HepG2 (cell line): ENCODE results near the gene AXDND1. TPM values are rescaled to one million over a fixed set of nuclear protein-coding genes. Genes with fewer than 3 reads are reported as not detected.

Experiments
- ATAC-seq: fragments of 200-7000 bp; cut with Tn5 transposase; 3 replicates; pipeline ENCODE4 v1.9.1; 2020; ENCODE audit warnings: mild to moderate bottlenecking, moderate library complexity
- BruUV-seq: library from RNA; stranded (reverse); fragments of 400-500 nt; replicated peaks from 2 replicates; lab custom pipeline; 2021; lab: Mats Ljungman, UMichigan
- CTCF ChIA-PET: fragments of 300-600 bp; formaldehyde crosslinking; extraction: SDS; loops from one replicate; lab custom pipeline; 2021; ENCODE audit warnings: low total read pairs, inconsistent platforms, low intra/inter-chr PET ratio; lab: Yijun Ruan, JAX
- POLR2A ChIA-PET: fragments of 350-600 bp; sonication (Branson Sonifier 250); formaldehyde crosslinking; loops from one replicate; lab custom pipeline; 2020; ENCODE audit warnings: antibody characterized with exemption, inconsistent platforms; lab: Yijun Ruan, JAX
- DNase-seq: peaks from one replicate; pipeline ENCODE4 v3.0.0-alpha.2; 2015; ENCODE audit warnings: low spot score
- FAIRE-seq: peaks from 3 replicates; lab custom pipeline; 2011; peaks lifted over from hg19 to GRCh38; lab: Jason Lieb, UNC
- H2AFZ ChIP-seq: one replicate; pipeline ENCODE4 v1.6.1; 2011; ENCODE audit warnings: low read length, inconsistent platforms
- H3K27ac ChIP-seq: fragments of 300-600 bp; 3 replicates; pipeline ENCODE4 v1.8.0; 2011; ENCODE audit warnings: mixed run types, mild to moderate bottlenecking, mixed read lengths, low read length, inconsistent platforms; ENCODE audit not compliant: insufficient read depth; ENCODE audit errors: extremely low read length
- H3K27me3 ChIP-seq, 2 experiments: fragments of 200-600 bp in 1 of 2; 2 replicates in 1 of 2; 3 replicates in 1 of 2; pipeline versions ENCODE4 v1.6.0 to v1.8.0; 2011; ENCODE audit warnings: low read length in 2 of 2, mild to moderate bottlenecking in 2 of 2, moderate library complexity in 2 of 2, inconsistent platforms in 1 of 2; ENCODE audit not compliant: insufficient read depth in 2 of 2, control insufficient read depth in 1 of 2
- H3K36me3 ChIP-seq, 2 experiments: fragments of 200-600 bp in 1 of 2; replicated peaks in 1 of 2; 2 replicates in 1 of 2; 3 replicates in 1 of 2; pipeline versions ENCODE4 v1.5.1 to v1.8.0; 2011; ENCODE audit warnings: low read length in 2 of 2, inconsistent platforms in 1 of 2; ENCODE audit not compliant: insufficient read depth in 2 of 2, control insufficient read depth in 1 of 2
- H3K4me1 ChIP-seq: 2 replicates; pipeline ENCODE4 v1.5.1; 2012; ENCODE audit warnings: low read length, inconsistent platforms; ENCODE audit not compliant: insufficient read depth
- H3K4me2 ChIP-seq: 2 replicates; pipeline ENCODE4 v1.6.0; 2011; ENCODE audit warnings: low read depth, low read length, inconsistent platforms
- H3K4me3 ChIP-seq, 3 experiments: fragments of 200-600 bp in 1 of 3; sonication (generic), shearing (Covaris generic) in 1 of 3; replicated peaks in 1 of 3; 2 replicates each; pipeline ENCODE4 v1.5.1; 2011 to 2016; ENCODE audit warnings: low read length in 3 of 3, inconsistent platforms in 2 of 3, low read depth in 2 of 3, mild to moderate bottlenecking in 2 of 3, control low read depth in 1 of 3, mixed read lengths in 1 of 3; ENCODE audit not compliant: insufficient read depth in 1 of 3
- H3K79me2 ChIP-seq: one replicate; pipeline ENCODE4 v1.6.1; 2011; ENCODE audit warnings: low read length, inconsistent platforms; ENCODE audit not compliant: insufficient read depth
- H3K9ac ChIP-seq: 2 replicates; pipeline ENCODE4 v1.6.0; 2011; ENCODE audit warnings: mild to moderate bottlenecking, low read depth, low read length, inconsistent platforms; ENCODE audit not compliant: insufficient read depth
- H3K9me3 ChIP-seq: 2 replicates; pipeline ENCODE4 v1.5.1; 2012; ENCODE audit warnings: mild to moderate bottlenecking, low read length
- H4K20me1 ChIP-seq: 2 replicates; pipeline ENCODE4 v1.6.0; 2011; ENCODE audit warnings: inconsistent platforms, mild to moderate bottlenecking, low read length, moderate library complexity; ENCODE audit not compliant: insufficient read depth
- CEBPB ChIP-seq: IDR thresholded peaks from 2 replicates; pipeline ENCODE4 v1.6.1; 2011; ENCODE audit warnings: low read depth, low read length, improper control_type of control experiment, borderline replicate concordance
- CHD2 ChIP-seq: IDR thresholded peaks from 2 replicates; pipeline ENCODE4 v1.6.1; 2011; ENCODE audit warnings: low read depth, low read length, improper control_type of control experiment
- SAP130 ChIP-seq: IDR thresholded peaks from 2 replicates; pipeline ENCODE4 v1.6.1; 2016; ENCODE audit warnings: low read depth
- SOX13 ChIP-seq, 3 experiments: fragments of 450-650 bp in 1 of 3; sonication (generic) in 1 of 3; formaldehyde crosslinking in 1 of 3; IDR thresholded peaks in 2 of 3; conservative IDR thresholded peaks in 1 of 3; 2 replicates each; pipeline versions ENCODE4 v1.5.0 to v1.6.1; 2016 to 2020; ENCODE audit warnings: antibody characterized with exemption in 1 of 3, mild to moderate bottlenecking in 1 of 3, missing compliant biosample characterization in 1 of 3, missing genetic modification reagents in 1 of 3, moderate library complexity in 1 of 3
- SP4 ChIP-seq: sonication (generic); formaldehyde crosslinking; IDR thresholded peaks from 2 replicates; pipeline ENCODE4 v1.8.1; 2023; ENCODE audit warnings: mild to moderate bottlenecking, missing genetic modification reagents
- ZNF253 ChIP-seq: sonication (generic); formaldehyde crosslinking; IDR thresholded peaks from 2 replicates; pipeline ENCODE4 v1.8.0; 2022; ENCODE audit warnings: mild to moderate bottlenecking, missing genetic modification reagents, borderline replicate concordance
- ZNF431 ChIP-seq: sonication (generic); formaldehyde crosslinking; IDR thresholded peaks from 2 replicates; pipeline ENCODE4 v1.9.0; 2022; ENCODE audit warnings: missing genetic modification reagents, low read depth, mild to moderate bottlenecking, borderline replicate concordance
- ZNF468 ChIP-seq: sonication (generic); formaldehyde crosslinking; IDR thresholded peaks from 2 replicates; pipeline ENCODE4 v1.8.0; 2022; ENCODE audit warnings: mild to moderate bottlenecking, moderate library complexity, missing genetic modification reagents
- ZNF674 ChIP-seq: sonication (generic); formaldehyde crosslinking; IDR thresholded peaks from 2 replicates; pipeline ENCODE4 v1.5.0; 2020; ENCODE audit warnings: low read depth, mild to moderate bottlenecking, missing genetic modification reagents
- ZSCAN12 ChIP-seq: sonication (generic); formaldehyde crosslinking; IDR thresholded peaks from 2 replicates; pipeline ENCODE4 v1.9.0; 2021; ENCODE audit warnings: mild to moderate bottlenecking, missing genetic modification reagents
- ZSCAN25 ChIP-seq: sonication (generic); formaldehyde crosslinking; IDR thresholded peaks from 2 replicates; pipeline ENCODE4 v1.8.0; 2022; ENCODE audit warnings: mild to moderate bottlenecking, missing genetic modification reagents
- WGBS: methylation state at CpG from one replicate; pipeline ENCODE4 v1.1.6; 2017; ENCODE audit warnings: low lambda C conversion rate; 5-methylcytosine and 5-hydroxymethylcytosine counted together
- in situ Hi-C: cut with HindIII; loops from 2 replicates; pipeline ENCODE4 v1.10.0; 2017; ENCODE audit warnings: low pct_unique_long_range_greater_than_20kb; ENCODE audit not compliant: extremely low pct_ligation_motif_present
- intact Hi-C: fragments of 100-400 bp; cut with micrococcal nuclease; formaldehyde crosslinking; loops from one replicate; pipeline ENCODE4 v1.10.0; 2022; ENCODE audit not compliant: unreplicated experiment
- polyA plus RNA-seq, 8 experiments: library from polyadenylated mRNA; depleted of rRNA in 3 of 8; stranded (reverse) in 7 of 8; unstranded in 1 of 8; fragments of >200 nt; fragmentation: Illumina TruSeq in 4 of 8; extraction: Trizol in 4 of 8; gene quantifications; 2 replicates each; pipeline versions ENCODE4 v1.2.1 to v1.2.3, GENCODE V29; 2011 to 2016; ENCODE audit warnings: low read depth in 4 of 8, missing spikeins in 1 of 8, mixed read lengths in 1 of 8; ENCODE audit not compliant: insufficient read depth in 1 of 8
- total RNA-seq, 5 experiments: library from RNA; depleted of rRNA; stranded (reverse); fragments of >200 nt; fragmentation: Illumina TruSeq; extraction: Trizol; gene quantifications; 2 replicates each; pipeline ENCODE4 v1.2.3, GENCODE V29; 2016; ENCODE audit warnings: low read depth in 1 of 5
- TF ChIP-seq, protein P1 (sequence below): sonication (generic); formaldehyde crosslinking; IDR thresholded peaks from 2 replicates; pipeline ENCODE4 v1.4.0; 2020; ENCODE audit warnings: mild to moderate bottlenecking, missing genetic modification reagents, borderline replicate concordance
- TF ChIP-seq, protein P2 (sequence below): sonication (generic); formaldehyde crosslinking; IDR thresholded peaks from 2 replicates; pipeline ENCODE4 v1.8.0; 2022; ENCODE audit warnings: missing genetic modification reagents, mild to moderate bottlenecking, borderline replicate concordance

AXDND1 gene
- total and polyA plus RNA-seq, 2 of the 13 experiments (the other 11 are each of a cell fraction or from before 2014, with no cell fraction given), result 0.15 to 0.40 TPM

DNA sequence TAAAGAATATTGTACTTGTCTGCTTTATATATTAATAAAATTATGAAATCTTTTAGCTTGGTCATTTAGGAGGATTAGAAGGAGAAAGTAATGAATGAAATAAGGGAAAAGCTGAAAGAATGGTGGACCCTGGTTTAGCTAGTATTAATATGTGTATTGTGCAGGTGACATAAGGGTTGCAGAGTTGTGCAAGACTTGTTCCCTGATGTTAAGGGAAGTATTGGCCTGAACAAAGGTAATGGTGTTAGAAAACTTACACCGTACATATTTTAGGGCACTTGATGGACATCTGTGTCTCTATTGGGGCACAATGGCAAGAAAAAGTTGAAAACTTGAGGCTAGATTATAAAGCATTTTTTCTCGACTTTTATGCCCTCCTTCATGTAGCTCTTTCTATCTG is 39.9 kb upstream of the AXDND1 start:
- POLR2A ChIA-PET, result no interaction called here
- FAIRE-seq, result no peak
- WGBS, result 86% methylated on average over 2 of the region's 2 CpGs
- DNase-seq, result no peak
- no peak overlapping the region for H3K4me2 ChIP-seq
- H3K4me1 ChIP-seq, result peaks cover 5% of the 10 kb centered on the region; the same call in 1 of the 2 replicates
- H4K20me1 ChIP-seq, result no peaks in the 10 kb centered on the region
- intact Hi-C loops (no loop called here), in situ Hi-C loops (no loop called here)
- peaks cover 12% of the 10 kb centered on the region for H3K9me3 ChIP-seq
- BruUV-seq, result no TSS peak
- no peak overlapping the region for H2AFZ ChIP-seq
- no peak overlapping the region for H3K4me3 ChIP-seq
- H3K36me3 ChIP-seq, result peaks cover 3 to 18% of the 10 kb centered on the region in 2 experiments
- ATAC-seq, result no peak
- H3K27ac ChIP-seq, result no peak overlapping the region
- peaks cover 4% of the 10 kb centered on the region for H3K79me2 ChIP-seq
- peak; percentile 54; the same call in 1 of the 2 replicates for TF ChIP-seq CEBPB
- no peak for TF ChIP-seq CHD2
- no peak for TF ChIP-seq ZSCAN25 (CRISPR knock-in tag)
- CTCF ChIA-PET, result no interaction called here
- H3K27me3 ChIP-seq, result no peaks in the 10 kb centered on the region
- no peak overlapping the region for H3K9ac ChIP-seq

DNA sequence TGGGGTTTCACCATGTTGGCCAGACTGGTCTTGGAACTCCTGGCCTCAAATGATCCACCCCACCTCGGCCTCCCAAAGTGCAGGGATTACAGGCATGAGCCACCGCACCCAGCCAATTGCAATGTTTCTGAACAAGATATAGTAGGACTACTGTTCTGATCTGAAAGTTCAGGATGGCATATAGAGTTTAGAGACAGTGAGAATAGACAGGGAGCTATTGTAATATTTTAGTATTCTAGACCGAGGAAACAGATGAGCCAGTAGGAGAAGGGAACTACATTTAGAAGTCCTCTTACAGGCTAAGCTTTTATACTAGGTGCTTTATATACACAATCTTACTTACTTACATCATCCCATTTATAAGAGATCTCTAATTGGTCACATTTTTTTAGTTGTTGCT is 39.0 kb upstream of the AXDND1 start:
- ATAC-seq (no peak), FAIRE-seq (no peak), DNase-seq (no peak)
- H3K4me3 ChIP-seq, result no peak overlapping the region
- BruUV-seq, result no TSS peak
- H3K4me1 ChIP-seq, result peaks cover 12% of the 10 kb centered on the region
- H3K4me2 ChIP-seq, result no peak overlapping the region
- H3K9me3 ChIP-seq, result peaks cover 12% of the 10 kb centered on the region
- ChIA-PET CTCF (no interaction called here), POLR2A (no interaction called here)
- no peak overlapping the region for H3K27ac ChIP-seq
- WGBS, result 94% methylated on average over 3 of the region's 3 CpGs
- H3K9ac ChIP-seq, result no peak overlapping the region
- no peaks in the 10 kb centered on the region for H3K27me3 ChIP-seq
- in situ Hi-C loops (no loop called here), intact Hi-C loops (no loop called here)
- H3K36me3 ChIP-seq, result peaks cover 3 to 13% of the 10 kb centered on the region in 2 experiments
- no peak overlapping the region for H2AFZ ChIP-seq
- H4K20me1 ChIP-seq, result no peaks in the 10 kb centered on the region
- H3K79me2 ChIP-seq, result no peaks in the 10 kb centered on the region
- no peak for TF ChIP-seq ZNF468
- TF ChIP-seq, protein P1, sequence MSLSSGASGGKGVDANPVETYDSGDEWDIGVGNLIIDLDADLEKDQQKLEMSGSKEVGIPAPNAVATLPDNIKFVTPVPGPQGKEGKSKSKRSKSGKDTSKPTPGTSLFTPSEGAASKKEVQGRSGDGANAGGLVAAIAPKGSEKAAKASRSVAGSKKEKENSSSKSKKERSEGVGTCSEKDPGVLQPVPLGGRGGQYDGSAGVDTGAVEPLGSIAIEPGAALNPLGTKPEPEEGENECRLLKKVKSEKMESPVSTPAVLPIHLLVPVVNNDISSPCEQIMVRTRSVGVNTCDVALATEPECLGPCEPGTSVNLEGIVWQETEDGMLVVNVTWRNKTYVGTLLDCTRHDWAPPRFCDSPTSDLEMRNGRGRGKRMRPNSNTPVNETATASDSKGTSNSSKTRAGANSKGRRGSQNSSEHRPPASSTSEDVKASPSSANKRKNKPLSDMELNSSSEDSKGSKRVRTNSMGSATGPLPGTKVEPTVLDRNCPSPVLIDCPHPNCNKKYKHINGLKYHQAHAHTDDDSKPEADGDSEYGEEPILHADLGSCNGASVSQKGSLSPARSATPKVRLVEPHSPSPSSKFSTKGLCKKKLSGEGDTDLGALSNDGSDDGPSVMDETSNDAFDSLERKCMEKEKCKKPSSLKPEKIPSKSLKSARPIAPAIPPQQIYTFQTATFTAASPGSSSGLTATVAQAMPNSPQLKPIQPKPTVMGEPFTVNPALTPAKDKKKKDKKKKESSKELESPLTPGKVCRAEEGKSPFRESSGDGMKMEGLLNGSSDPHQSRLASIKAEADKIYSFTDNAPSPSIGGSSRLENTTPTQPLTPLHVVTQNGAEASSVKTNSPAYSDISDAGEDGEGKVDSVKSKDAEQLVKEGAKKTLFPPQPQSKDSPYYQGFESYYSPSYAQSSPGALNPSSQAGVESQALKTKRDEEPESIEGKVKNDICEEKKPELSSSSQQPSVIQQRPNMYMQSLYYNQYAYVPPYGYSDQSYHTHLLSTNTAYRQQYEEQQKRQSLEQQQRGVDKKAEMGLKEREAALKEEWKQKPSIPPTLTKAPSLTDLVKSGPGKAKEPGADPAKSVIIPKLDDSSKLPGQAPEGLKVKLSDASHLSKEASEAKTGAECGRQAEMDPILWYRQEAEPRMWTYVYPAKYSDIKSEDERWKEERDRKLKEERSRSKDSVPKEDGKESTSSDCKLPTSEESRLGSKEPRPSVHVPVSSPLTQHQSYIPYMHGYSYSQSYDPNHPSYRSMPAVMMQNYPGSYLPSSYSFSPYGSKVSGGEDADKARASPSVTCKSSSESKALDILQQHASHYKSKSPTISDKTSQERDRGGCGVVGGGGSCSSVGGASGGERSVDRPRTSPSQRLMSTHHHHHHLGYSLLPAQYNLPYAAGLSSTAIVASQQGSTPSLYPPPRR, result no peak
- no peak for TF ChIP-seq ZNF674 (CRISPR knock-in tag)
- TF ChIP-seq SAP130 (CRISPR knock-in tag), result no peak
- no peak for TF ChIP-seq SP4
- TF ChIP-seq ZNF431 (CRISPR knock-in tag), result no peak
- no peak for TF ChIP-seq ZNF253 (CRISPR knock-in tag)
- TF ChIP-seq, protein P2, sequence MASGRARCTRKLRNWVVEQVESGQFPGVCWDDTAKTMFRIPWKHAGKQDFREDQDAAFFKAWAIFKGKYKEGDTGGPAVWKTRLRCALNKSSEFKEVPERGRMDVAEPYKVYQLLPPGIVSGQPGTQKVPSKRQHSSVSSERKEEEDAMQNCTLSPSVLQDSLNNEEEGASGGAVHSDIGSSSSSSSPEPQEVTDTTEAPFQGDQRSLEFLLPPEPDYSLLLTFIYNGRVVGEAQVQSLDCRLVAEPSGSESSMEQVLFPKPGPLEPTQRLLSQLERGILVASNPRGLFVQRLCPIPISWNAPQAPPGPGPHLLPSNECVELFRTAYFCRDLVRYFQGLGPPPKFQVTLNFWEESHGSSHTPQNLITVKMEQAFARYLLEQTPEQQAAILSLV (CRISPR knock-in tag), result no peak
- TF ChIP-seq ZSCAN12, result no peak
- TF ChIP-seq SOX13 (IDR thresholded peaks at IDR 0.05), result no peak
- no peak for TF ChIP-seq SOX13 (CRISPR knock-in tag; conservative IDR thresholded peaks at IDR 0.05 in 1 of 2, IDR thresholded peaks at IDR 0.05 in 1 of 2)
